Measurements from ENCODE around the gene NRDE2. TPM values are rescaled to one million over a fixed set of nuclear protein-coding genes. Genes with fewer than 3 reads are reported as not detected.

NRDE2 gene
- total RNA-seq, 1 experiment from 2014 or later: 19.5 TPM

GRCh38 chr14:90330203-90331196 lies 1.2 kb downstream of the NRDE2 start:
- Histone ChIP-seq H3K9me2 (replicated peaks; ENCODE audit: insufficient read depth, low read length) (0 out of 2 replicates have a peak, but pooled peaks cover 4% of the 10 kb centered on the region), H3K4me2 (ENCODE audit: low read depth, low read length, poor library complexity, severe bottlenecking) (peak overlapping the region; percentile 91), H3K79me2 (ENCODE audit: low read length) (peaks cover 59% of the 10 kb centered on the region), H3K27me3 (ENCODE audit: low read length) (no peaks in the 10 kb centered on the region), H3K4me3 (ENCODE audit: low read length) (peak overlapping the region; percentile 86), H4K20me1 (ENCODE audit: insufficient read depth, low read depth, low read length) (no peaks in the 10 kb centered on the region), H3K36me3 (ENCODE audit: insufficient read depth, low read length) (no peaks in the 10 kb centered on the region), H3K27ac (ENCODE audit: low read length) (peak overlapping the region; percentile 61), H3K4me1 (ENCODE audit: low read length) (peaks cover 40% of the 10 kb centered on the region), H3K9me3 (ENCODE audit: low read length) (no peaks in the 10 kb centered on the region), H2AFZ (ENCODE audit: low read length) (no peak overlapping the region), H3K9ac (ENCODE audit: low read length) (peak overlapping the region; percentile 82)
- peak; percentile 52 for DNase-seq

- Histone ChIP-seq H3K36me3 (ENCODE audit: insufficient read depth, low read length) (peaks cover 12% of the 10 kb centered on the region; the same call in 1 of the 2 replicates), H4K20me1 (ENCODE audit: insufficient read depth, low read depth, low read length) (no peaks in the 10 kb centered on the region), H2AFZ (ENCODE audit: low read length) (no peak overlapping the region), H3K9ac (ENCODE audit: low read length) (no peak overlapping the region), H3K9me3 (ENCODE audit: low read length) (no peaks in the 10 kb centered on the region), H3K9me2 (replicated peaks; ENCODE audit: insufficient read depth, low read length) (no peaks in the 10 kb centered on the region), H3K4me1 (ENCODE audit: low read length) (peaks cover 3% of the 10 kb centered on the region), H3K27ac (ENCODE audit: low read length) (no peak overlapping the region), H3K79me2 (ENCODE audit: low read length) (peaks cover 90% of the 10 kb centered on the region), H3K4me3 (ENCODE audit: low read length) (no peak overlapping the region), H3K4me2 (ENCODE audit: low read depth, low read length, poor library complexity, severe bottlenecking) (no peak overlapping the region), H3K27me3 (ENCODE audit: low read length) (no peaks in the 10 kb centered on the region)
- no peak for DNase-seq
These were observed 9.8 kb downstream of the NRDE2 start for GRCh38 chr14:90321891-90322290.

DNA sequence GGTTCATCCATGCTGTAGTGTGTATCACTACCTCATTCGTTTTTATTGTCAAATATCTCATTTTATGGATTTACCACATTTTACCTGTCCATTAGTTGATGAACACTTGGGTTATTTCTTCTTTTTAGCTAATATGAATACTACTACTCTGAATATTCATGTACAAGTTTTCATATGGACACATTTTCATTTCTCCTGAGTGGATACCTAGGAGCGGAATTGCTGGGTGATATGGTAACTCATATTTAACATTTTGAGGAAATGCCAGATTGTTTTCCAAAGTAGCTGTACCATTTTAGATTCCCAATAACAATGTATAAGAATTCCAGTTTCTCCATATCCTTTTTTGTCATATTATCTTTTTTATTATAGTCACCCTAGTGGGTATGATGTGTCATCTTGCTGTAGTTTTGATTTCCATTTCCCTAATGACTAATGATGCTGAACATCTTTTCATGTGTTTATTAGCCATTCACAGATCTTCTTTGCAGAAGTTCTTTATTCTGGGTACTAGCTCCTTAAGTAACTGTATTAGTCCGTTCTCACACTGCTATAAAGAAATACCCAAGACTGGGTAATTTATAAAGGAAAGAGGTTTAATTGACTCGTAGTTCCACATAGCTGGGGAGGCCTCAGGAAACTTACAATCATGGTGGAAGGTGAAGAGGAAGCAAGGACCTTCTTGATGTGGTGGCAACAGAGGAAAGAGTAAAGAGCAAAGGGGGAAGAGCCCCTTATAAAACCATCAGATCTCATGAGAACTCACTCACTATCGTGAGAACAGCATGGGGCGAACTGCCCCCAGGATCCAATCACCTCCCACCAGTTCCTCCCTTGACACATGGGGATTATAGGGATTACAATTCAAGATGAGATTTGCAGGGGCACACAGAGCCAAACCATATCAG lies 11.9 kb downstream of the NRDE2 start:
- no peaks in the 10 kb centered on the region for H3K9me2 ChIP-seq (replicated peaks; ENCODE audit: insufficient read depth, low read length)
- no peaks in the 10 kb centered on the region for H3K27me3 ChIP-seq (ENCODE audit: low read length)
- DNase-seq: no peak
- peaks cover 23% of the 10 kb centered on the region; the same call in 1 of the 2 replicates for H3K36me3 ChIP-seq (ENCODE audit: insufficient read depth, low read length)
- peaks cover 3% of the 10 kb centered on the region for H3K4me1 ChIP-seq (ENCODE audit: low read length)
- no peak overlapping the region for H3K4me2 ChIP-seq (ENCODE audit: low read depth, low read length, poor library complexity, severe bottlenecking)
- no peak overlapping the region for H3K9ac ChIP-seq (ENCODE audit: low read length)
- H3K27ac ChIP-seq (ENCODE audit: low read length): no peak overlapping the region
- no peak overlapping the region for H2AFZ ChIP-seq (ENCODE audit: low read length)
- no peaks in the 10 kb centered on the region for H3K9me3 ChIP-seq (ENCODE audit: low read length)
- H3K79me2 ChIP-seq (ENCODE audit: low read length): peaks cover 72% of the 10 kb centered on the region
- no peak overlapping the region for H3K4me3 ChIP-seq (ENCODE audit: low read length)
- no peaks in the 10 kb centered on the region for H4K20me1 ChIP-seq (ENCODE audit: insufficient read depth, low read depth, low read length)

GRCh38 chr14:90319173-90319572 lies 12.6 kb downstream of the NRDE2 start:
- H3K27me3 ChIP-seq (ENCODE audit: low read length): no peaks in the 10 kb centered on the region
- H3K4me1 ChIP-seq (ENCODE audit: low read length): peaks cover 3% of the 10 kb centered on the region
- H3K36me3 ChIP-seq (ENCODE audit: insufficient read depth, low read length): peaks cover 28% of the 10 kb centered on the region; the same call in 1 of the 2 replicates
- no peak overlapping the region for H3K4me2 ChIP-seq (ENCODE audit: low read depth, low read length, poor library complexity, severe bottlenecking)
- no peak overlapping the region for H3K9ac ChIP-seq (ENCODE audit: low read length)
- no peaks in the 10 kb centered on the region for H3K9me3 ChIP-seq (ENCODE audit: low read length)
- DNase-seq: no peak
- H3K79me2 ChIP-seq (ENCODE audit: low read length): peaks cover 64% of the 10 kb centered on the region
- H4K20me1 ChIP-seq (ENCODE audit: insufficient read depth, low read depth, low read length): no peaks in the 10 kb centered on the region
- no peak overlapping the region for H3K27ac ChIP-seq (ENCODE audit: low read length)
- no peaks in the 10 kb centered on the region for H3K9me2 ChIP-seq (replicated peaks; ENCODE audit: insufficient read depth, low read length)
- no peak overlapping the region for H3K4me3 ChIP-seq (ENCODE audit: low read length)
- no peak overlapping the region for H2AFZ ChIP-seq (ENCODE audit: low read length)

DNA sequence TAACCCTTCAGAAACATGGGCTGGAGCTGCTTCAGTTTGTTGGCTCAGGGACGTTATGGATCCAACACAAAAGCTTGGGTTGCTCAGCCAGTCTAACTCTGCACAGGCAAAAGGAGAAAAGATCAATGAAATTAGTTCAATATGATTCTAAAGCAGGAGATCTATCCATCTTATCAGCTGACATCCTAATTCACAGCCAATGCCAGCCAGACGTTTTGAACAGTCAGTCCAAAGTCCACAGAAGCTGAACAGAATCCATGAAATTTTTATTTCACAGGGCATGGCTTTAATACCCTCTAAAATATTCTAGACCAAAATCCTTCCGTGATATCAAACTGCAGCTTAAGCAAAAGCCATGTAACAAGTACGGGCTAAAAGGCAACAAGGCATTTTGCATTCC lies 13.7 kb downstream of the NRDE2 start:
- H3K4me1 ChIP-seq (ENCODE audit: low read length): peaks cover 3% of the 10 kb centered on the region
- H3K9me3 ChIP-seq (ENCODE audit: low read length): no peaks in the 10 kb centered on the region
- H4K20me1 ChIP-seq (ENCODE audit: insufficient read depth, low read depth, low read length): no peaks in the 10 kb centered on the region
- peaks cover 53% of the 10 kb centered on the region for H3K79me2 ChIP-seq (ENCODE audit: low read length)
- H3K9ac ChIP-seq (ENCODE audit: low read length): no peak overlapping the region
- no peak overlapping the region for H2AFZ ChIP-seq (ENCODE audit: low read length)
- no peaks in the 10 kb centered on the region for H3K27me3 ChIP-seq (ENCODE audit: low read length)
- no peak overlapping the region for H3K4me3 ChIP-seq (ENCODE audit: low read length)
- H3K27ac ChIP-seq (ENCODE audit: low read length): no peak overlapping the region
- peaks cover 35% of the 10 kb centered on the region; the same call in 1 of the 2 replicates for H3K36me3 ChIP-seq (ENCODE audit: insufficient read depth, low read length)
- H3K4me2 ChIP-seq (ENCODE audit: low read depth, low read length, poor library complexity, severe bottlenecking): no peak overlapping the region
- H3K9me2 ChIP-seq (replicated peaks; ENCODE audit: insufficient read depth, low read length): no peaks in the 10 kb centered on the region
- no peak for DNase-seq

GRCh38 chr14:90317286-90317685 lies 14.5 kb downstream of the NRDE2 start:
- Histone ChIP-seq H3K79me2 (ENCODE audit: low read length) (peaks cover 46% of the 10 kb centered on the region), H2AFZ (ENCODE audit: low read length) (no peak overlapping the region), H3K9me3 (ENCODE audit: low read length) (no peaks in the 10 kb centered on the region), H3K27me3 (ENCODE audit: low read length) (no peaks in the 10 kb centered on the region), H3K4me1 (ENCODE audit: low read length) (peaks cover 3% of the 10 kb centered on the region), H3K9me2 (replicated peaks; ENCODE audit: insufficient read depth, low read length) (no peaks in the 10 kb centered on the region), H3K27ac (ENCODE audit: low read length) (no peak overlapping the region), H3K4me2 (ENCODE audit: low read depth, low read length, poor library complexity, severe bottlenecking) (no peak overlapping the region), H3K36me3 (ENCODE audit: insufficient read depth, low read length) (peaks cover 41% of the 10 kb centered on the region), H3K9ac (ENCODE audit: low read length) (no peak overlapping the region), H3K4me3 (ENCODE audit: low read length) (no peak overlapping the region), H4K20me1 (ENCODE audit: insufficient read depth, low read depth, low read length) (no peaks in the 10 kb centered on the region)
- DNase-seq: no peak

DNA sequence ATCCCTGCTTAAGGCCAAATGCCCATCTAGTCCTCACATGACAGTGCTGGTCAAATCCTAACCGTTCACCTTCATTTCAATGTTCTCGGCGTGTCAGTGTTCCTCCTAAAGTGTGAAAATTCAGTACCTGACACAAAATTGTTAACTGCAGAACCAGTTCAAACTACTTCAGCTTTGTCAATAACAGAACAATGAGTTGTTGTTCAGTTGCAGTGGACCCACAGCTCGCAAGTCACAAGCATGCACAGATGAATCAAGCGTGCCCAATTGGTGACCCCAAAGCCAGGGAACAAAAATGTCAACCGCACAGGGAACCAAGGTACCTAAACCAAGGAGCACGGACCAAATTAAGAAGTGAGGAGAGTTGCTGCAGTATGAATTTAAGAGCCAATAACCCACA lies 23.2 kb downstream of the NRDE2 start:
- H4K20me1 ChIP-seq (ENCODE audit: insufficient read depth, low read depth, low read length): no peaks in the 10 kb centered on the region
- DNase-seq: no peak
- H3K27ac ChIP-seq (ENCODE audit: low read length): no peak overlapping the region
- no peak overlapping the region for H3K9ac ChIP-seq (ENCODE audit: low read length)
- no peaks in the 10 kb centered on the region for H3K9me3 ChIP-seq (ENCODE audit: low read length)
- H3K4me1 ChIP-seq (ENCODE audit: low read length): no peaks in the 10 kb centered on the region
- H3K36me3 ChIP-seq (ENCODE audit: insufficient read depth, low read length): peaks cover 46% of the 10 kb centered on the region
- no peaks in the 10 kb centered on the region for H3K9me2 ChIP-seq (replicated peaks; ENCODE audit: insufficient read depth, low read length)
- H3K4me3 ChIP-seq (ENCODE audit: low read length): no peak overlapping the region
- no peaks in the 10 kb centered on the region for H3K27me3 ChIP-seq (ENCODE audit: low read length)
- H3K79me2 ChIP-seq (ENCODE audit: low read length): peaks cover 4% of the 10 kb centered on the region; the same call in 1 of the 2 replicates
- H3K4me2 ChIP-seq (ENCODE audit: low read depth, low read length, poor library complexity, severe bottlenecking): no peak overlapping the region
- H2AFZ ChIP-seq (ENCODE audit: low read length): no peak overlapping the region

GRCh38 chr14:90305176-90305601 lies 26.6 kb downstream of the NRDE2 start:
- Histone ChIP-seq H3K27me3 (ENCODE audit: low read length) (no peaks in the 10 kb centered on the region), H3K9me2 (replicated peaks; ENCODE audit: insufficient read depth, low read length) (no peaks in the 10 kb centered on the region), H3K27ac (ENCODE audit: low read length) (no peak overlapping the region), H3K36me3 (ENCODE audit: insufficient read depth, low read length) (peaks cover 47% of the 10 kb centered on the region), H3K9ac (ENCODE audit: low read length) (no peak overlapping the region), H3K4me1 (ENCODE audit: low read length) (no peaks in the 10 kb centered on the region), H3K9me3 (ENCODE audit: low read length) (no peaks in the 10 kb centered on the region), H2AFZ (ENCODE audit: low read length) (no peak overlapping the region), H3K4me3 (ENCODE audit: low read length) (no peak overlapping the region), H3K4me2 (ENCODE audit: low read depth, low read length, poor library complexity, severe bottlenecking) (no peak overlapping the region), H3K79me2 (ENCODE audit: low read length) (peaks cover 7% of the 10 kb centered on the region), H4K20me1 (ENCODE audit: insufficient read depth, low read depth, low read length) (0 out of 2 replicates have a peak, but pooled peaks cover 4% of the 10 kb centered on the region)
- DNase-seq: no peak

Measured in Karpas-422 (cell line).